GM21528 (cell line): ENCODE measurements around the gene NDUFB11.

Experiments used
- ATAC-seq: cut with Tn5 transposase; IDR thresholded peaks from one replicate; pipeline ENCODE4 v1.9.1; 2021; ENCODE audit warnings: mild to moderate bottlenecking, moderate library complexity; ENCODE audit not compliant: unreplicated experiment, low FRiP score

Gene NDUFB11

GRCh38 chrX:47144626-47145394, at the start of gene NDUFB11, which contains the start of gene RBM10:
Gene NDUFB11, minus strand, starts transcription at chrX:47144702. Its CDS starts 23 bp downstream, at chrX:47144679.
Gene RBM10, plus strand, starts transcription at chrX:47145221. Its CDS starts 2,261 bp downstream, at chrX:47147482.
- peak; percentile 83 for ATAC-seq

GRCh38 chrX:47193475-47194193, 49.1 kb upstream of the NDUFB11 start, which contains the start of gene UBA1:
Gene UBA1, plus strand, starts transcription at chrX:47193829. Its CDS starts 4,974 bp downstream, at chrX:47198803.
- ATAC-seq: peak; percentile 65

GRCh38 chrX:47191806-47192401, 47.4 kb upstream of the NDUFB11 start:
- ATAC-seq: no peak

GRCh38 chrX:47191331-47191730, 46.8 kb upstream of the NDUFB11 start:
- ATAC-seq: no peak

- ATAC-seq: peak; percentile 65
These were observed 46.2 kb upstream of the NDUFB11 start for GRCh38 chrX:47190445-47191269.

- no peak for ATAC-seq
These were observed 45.4 kb upstream of the NDUFB11 start for GRCh38 chrX:47189906-47190305.

- ATAC-seq: no peak
These were observed 42.7 kb upstream of the NDUFB11 start for GRCh38 chrX:47187106-47187677.

GRCh38 chrX:47186096-47186740, 41.7 kb upstream of the NDUFB11 start:
- ATAC-seq: no peak

- no peak for ATAC-seq
These were observed 40.7 kb upstream of the NDUFB11 start for GRCh38 chrX:47185241-47185640.

GRCh38 chrX:47184486-47184885, 40.0 kb upstream of the NDUFB11 start:
- ATAC-seq: no peak

GRCh38 chrX:47182106-47182700, 37.7 kb upstream of the NDUFB11 start:
- no peak for ATAC-seq

GRCh38 chrX:47181301-47181700, 36.8 kb upstream of the NDUFB11 start:
- ATAC-seq: no peak

GRCh38 chrX:47180346-47180745, 35.8 kb upstream of the NDUFB11 start:
- no peak for ATAC-seq

GRCh38 chrX:47179928-47180255, 35.4 kb upstream of the NDUFB11 start:
- ATAC-seq: no peak

- no peak for ATAC-seq
These were observed 34.9 kb upstream of the NDUFB11 start for GRCh38 chrX:47179221-47179927.

- no peak for ATAC-seq
These were observed 33.8 kb upstream of the NDUFB11 start for GRCh38 chrX:47178337-47178736.

GRCh38 chrX:47177079-47177478, 32.6 kb upstream of the NDUFB11 start:
- ATAC-seq: no peak

GRCh38 chrX:47176101-47176740, 31.7 kb upstream of the NDUFB11 start:
- ATAC-seq: no peak
